Measurements from ENCODE around the gene GRIK4. TPM values are rescaled to one million over a fixed set of nuclear protein-coding genes. Genes with fewer than 3 reads are reported as not detected.

The GRIK4 gene
- total and polyA plus RNA-seq, 12 donors = 0.33 to 4.8 (median 3.0) TPM

GRCh38 chr11:120768949-120769348 lies 257.4 kb downstream of the GRIK4 start:
- intact Hi-C loops (cut with DNase I) = no loop called here
- no peak overlapping the region for H3K27ac ChIP-seq
- H3K36me3 ChIP-seq (replicated peaks in 1 of 2) = no peaks in the 10 kb centered on the region
- H3K4me1 ChIP-seq (replicated peaks in 1 of 2) = peaks cover 0 to 4% of the 10 kb centered on the region in 2 donors
- WGBS, 4 donors = 58 to 88% (median 81%) methylated on average over 2 of the region's 2 CpGs
- no peak overlapping the region for H3K4me3 ChIP-seq
- H3K9me3 ChIP-seq (replicated peaks in 1 of 3) = no peaks in the 10 kb centered on the region
- H3K27me3 ChIP-seq = no peaks in the 10 kb centered on the region
- TF ChIP-seq CTCF (IDR thresholded peaks at IDR 0.05) (no peak), POLR2A (IDR thresholded peaks at IDR 0.05) (no peak)
- DNase-seq = no peak

- no peak overlapping the region for H3K4me3 ChIP-seq
- H3K9me3 ChIP-seq (replicated peaks in 1 of 3) = no peaks in the 10 kb centered on the region
- no peaks in the 10 kb centered on the region for H3K27me3 ChIP-seq
- TF ChIP-seq CTCF (IDR thresholded peaks at IDR 0.05) (no peak), POLR2A (IDR thresholded peaks at IDR 0.05) (no peak)
- H3K36me3 ChIP-seq (replicated peaks in 1 of 2) = no peaks in the 10 kb centered on the region
- WGBS, 4 donors = 91 to 100% (median 96%) methylated on average over 1 of the region's 1 CpG
- H3K27ac ChIP-seq = no peak overlapping the region
- intact Hi-C loops (cut with DNase I) = no loop called here
- H3K4me1 ChIP-seq (replicated peaks in 1 of 2) = peaks cover 0 to 4% of the 10 kb centered on the region in 2 donors
- no peak for DNase-seq
These were observed 258.4 kb downstream of the GRIK4 start for GRCh38 chr11:120769906-120770305.

GRCh38 chr11:120771551-120772060 lies 260.1 kb downstream of the GRIK4 start:
- peaks cover 0 to 4% of the 10 kb centered on the region in 2 donors for H3K4me1 ChIP-seq (replicated peaks in 1 of 2)
- no peak for TF ChIP-seq POLR2A (IDR thresholded peaks at IDR 0.05)

GRCh38 chr11:120773501-120774031 lies 262.0 kb downstream of the GRIK4 start:
- Histone ChIP-seq H3K27ac (no peak overlapping the region), H3K27me3 (no peaks in the 10 kb centered on the region), H3K4me3 (no peak overlapping the region), H3K9me3 (replicated peaks in 1 of 3) (no peaks in the 10 kb centered on the region), H3K4me1 (replicated peaks in 1 of 2) (peaks cover 0 to 4% of the 10 kb centered on the region in 2 donors), H3K36me3 (replicated peaks in 1 of 2) (no peaks in the 10 kb centered on the region)
- DNase-seq = peak in 3 of 7 donors; percentile 19 to 35 (median 23)
- intact Hi-C loops (cut with DNase I) = no loop called here
- WGBS, 4 donors = 70 to 82% (median 78%) methylated on average over 5 of the region's 5 CpGs
- TF ChIP-seq POLR2A (IDR thresholded peaks at IDR 0.05) (no peak), CTCF (IDR thresholded peaks at IDR 0.05) (no peak)

More at GRCh38 chr11:120771551-120772060, 260.1 kb downstream of the GRIK4 start:
- intact Hi-C loops (cut with DNase I) = no loop called here
- Histone ChIP-seq H3K27me3 (no peaks in the 10 kb centered on the region), H3K27ac (no peak overlapping the region), H3K4me3 (no peak overlapping the region), H3K9me3 (replicated peaks in 1 of 3) (no peaks in the 10 kb centered on the region), H3K36me3 (replicated peaks in 1 of 2) (no peaks in the 10 kb centered on the region)
- no peak for DNase-seq
